IMR-90 (cell line): ENCODE measurements around the gene AHSG. TPM values are rescaled to one million over a fixed set of nuclear protein-coding genes. Genes with fewer than 3 reads are reported as not detected.
A peak's percentile ranks its signal among the peaks of the same experiment; 100 is the strongest.

Experiments
- ATAC-seq: fragments of 200-7000 bp; cut with Tn5 transposase; 2 replicates; pipeline ENCODE4 v1.9.1; 2020; ENCODE audit warnings: low read depth, mild to moderate bottlenecking, moderate library complexity
- BruUV-seq: library from RNA; stranded (reverse); fragments of 400-500 nt; replicated peaks from 2 replicates; lab custom pipeline; 2021; lab: Mats Ljungman, UMichigan
- CTCF ChIA-PET: fragments of 300-600 bp; formaldehyde crosslinking; extraction: SDS; loops from one replicate; lab custom pipeline; 2021; ENCODE audit warnings: antibody characterized with exemption; lab: Yijun Ruan, JAX
- POLR2A ChIA-PET: fragments of 300-600 bp; sonication (Branson Sonifier 250); formaldehyde crosslinking; loops from one replicate; lab custom pipeline; 2022; ENCODE audit warnings: antibody characterized with exemption; ENCODE audit not compliant: unreplicated experiment; lab: Charles Lee
- DNase-seq: peaks from one replicate; pipeline ENCODE4 v3.0.0; 2013
- H2AFZ ChIP-seq: replicated peaks from 2 replicates; pipeline ENCODE3; 2013; ENCODE audit warnings: low read length, mild to moderate bottlenecking; ENCODE audit not compliant: poor library complexity
- H2AK5ac ChIP-seq: 2 replicates; pipeline ENCODE4 v1.6.1; 2013; ENCODE audit warnings: low read depth, low read length, inconsistent platforms
- H2AK9ac ChIP-seq: replicated peaks from 2 replicates; pipeline ENCODE3; 2013; ENCODE audit warnings: mild to moderate bottlenecking, low read depth, low read length, moderate library complexity; ENCODE audit not compliant: poor library complexity
- H2BK120ac ChIP-seq: 2 replicates; pipeline ENCODE4 v1.6.1; 2013; ENCODE audit warnings: low read depth, low read length, inconsistent platforms
- H2BK15ac ChIP-seq: 3 replicates; pipeline ENCODE4 v1.6.1; 2013; ENCODE audit warnings: low read depth, low read length, inconsistent platforms
- H2BK20ac ChIP-seq: 2 replicates; pipeline ENCODE4 v1.6.1; 2013; ENCODE audit warnings: low read depth, mild to moderate bottlenecking, inconsistent platforms, low read length, moderate library complexity
- H2BK5ac ChIP-seq: 2 replicates; pipeline ENCODE4 v1.6.1; 2013; ENCODE audit warnings: mild to moderate bottlenecking, low read depth, low read length, inconsistent platforms; ENCODE audit not compliant: poor library complexity, severe bottlenecking
- H3K14ac ChIP-seq: replicated peaks from 2 replicates; pipeline ENCODE4 v1.6.1; 2013; ENCODE audit warnings: low read depth, low read length, inconsistent platforms
- H3K18ac ChIP-seq: 2 replicates; pipeline ENCODE4 v1.6.1; 2013; ENCODE audit warnings: low read depth, low read length, control low read depth
- H3K23ac ChIP-seq: 2 replicates; pipeline ENCODE4 v1.6.1; 2013; ENCODE audit warnings: low read depth, low read length, inconsistent platforms
- H3K27ac ChIP-seq: 2 replicates; pipeline ENCODE4 v1.5.1; 2013; ENCODE audit warnings: mild to moderate bottlenecking, control low read depth, low read length; ENCODE audit not compliant: insufficient read depth
- H3K27me3 ChIP-seq: 2 replicates; pipeline ENCODE4 v1.6.1; 2013; ENCODE audit warnings: low read length; ENCODE audit not compliant: control insufficient read depth, insufficient read depth
- H3K36me3 ChIP-seq: 2 replicates; pipeline ENCODE4 v1.6.1; 2013; ENCODE audit warnings: low read length, mixed read lengths; ENCODE audit not compliant: control insufficient read depth, insufficient read depth
- H3K4ac ChIP-seq: 2 replicates; pipeline ENCODE4 v1.6.1; 2013; ENCODE audit warnings: low read depth, low read length, inconsistent platforms
- H3K4me1 ChIP-seq: 2 replicates; pipeline ENCODE4 v1.6.1; 2013; ENCODE audit warnings: low read length, mixed read lengths; ENCODE audit not compliant: control insufficient read depth, insufficient read depth
- H3K4me2 ChIP-seq: 2 replicates; pipeline ENCODE4 v1.6.1; 2013; ENCODE audit warnings: low read depth, mild to moderate bottlenecking, control low read depth, low read length, moderate library complexity
- H3K4me3 ChIP-seq: 2 replicates; pipeline ENCODE4 v1.5.1; 2013; ENCODE audit warnings: low read depth, mild to moderate bottlenecking, control low read depth, low read length, moderate library complexity; ENCODE audit not compliant: insufficient read depth
- H3K56ac ChIP-seq: 2 replicates; pipeline ENCODE4 v1.6.1; 2013; ENCODE audit warnings: low read length, inconsistent platforms; ENCODE audit not compliant: insufficient read depth; ENCODE audit errors: extremely low read depth
- H3K79me1 ChIP-seq, 2 experiments: 2 replicates each; pipeline ENCODE4 v1.6.1; 2013; ENCODE audit warnings: low read length in 2 of 2, inconsistent platforms in 1 of 2, low read depth in 1 of 2
- H3K9ac ChIP-seq: 2 replicates; pipeline ENCODE4 v1.6.1; 2013; ENCODE audit warnings: low read depth, low read length, control low read depth
- H3K9me1 ChIP-seq: 2 replicates; pipeline ENCODE4 v1.6.1; 2013; ENCODE audit warnings: low read length, inconsistent platforms; ENCODE audit not compliant: insufficient read depth
- H3K9me3 ChIP-seq: 2 replicates; pipeline ENCODE4 v1.6.1; 2013; ENCODE audit warnings: low read length; ENCODE audit not compliant: control insufficient read depth, insufficient read depth
- H4K20me1 ChIP-seq: 2 replicates; pipeline ENCODE4 v1.6.1; 2013; ENCODE audit warnings: low read length, inconsistent platforms; ENCODE audit not compliant: insufficient read depth
- H4K5ac ChIP-seq: 2 replicates; pipeline ENCODE4 v1.6.1; 2013; ENCODE audit warnings: mild to moderate bottlenecking, low read depth, low read length, control low read depth
- H4K8ac ChIP-seq, 2 experiments: 2 replicates each; pipeline ENCODE4 v1.6.1; 2013; ENCODE audit warnings: low read depth in 2 of 2, low read length in 2 of 2, control low read depth in 1 of 2, inconsistent platforms in 1 of 2
- H4K91ac ChIP-seq: 2 replicates; pipeline ENCODE4 v1.6.1; 2013; ENCODE audit warnings: low read depth, low read length, inconsistent platforms; ENCODE audit not compliant: insufficient read depth
- BHLHE40 ChIP-seq: fragments of 150-350 bp; IDR thresholded peaks from 2 replicates; pipeline ENCODE4 v1.6.1; 2016; ENCODE audit warnings: mild to moderate bottlenecking, low read depth, low read length
- CEBPB ChIP-seq: IDR thresholded peaks from 2 replicates; pipeline ENCODE4 v1.6.1; 2012; ENCODE audit warnings: low read depth, low read length, improper control_type of control experiment
- CHD1 ChIP-seq: IDR thresholded peaks from 2 replicates; pipeline ENCODE4 v1.6.1; 2012; ENCODE audit warnings: low read depth, low read length, improper control_type of control experiment
- ELK1 ChIP-seq: fragments of 150-350 bp; IDR thresholded peaks from 2 replicates; pipeline ENCODE4 v1.6.1; 2016; ENCODE audit warnings: low read depth, mild to moderate bottlenecking, low read length, moderate library complexity, borderline replicate concordance
- FOS ChIP-seq: fragments of 150-350 bp; IDR thresholded peaks from 2 replicates; pipeline ENCODE4 v1.6.1; 2016; ENCODE audit warnings: low read depth, low read length
- MAFK ChIP-seq: IDR thresholded peaks from 2 replicates; pipeline ENCODE4 v1.6.1; 2012; ENCODE audit warnings: low read depth, low read length, improper control_type of control experiment
- MAZ ChIP-seq: IDR thresholded peaks from 2 replicates; pipeline ENCODE4 v1.6.1; 2012; ENCODE audit warnings: low read depth, mild to moderate bottlenecking, low read length, improper control_type of control experiment, moderate library complexity, borderline replicate concordance
- MXI1 ChIP-seq: IDR thresholded peaks from 2 replicates; pipeline ENCODE4 v1.6.1; 2012; ENCODE audit warnings: low read depth, mild to moderate bottlenecking, low read length, moderate library complexity, borderline replicate concordance
- NFE2L2 ChIP-seq: fragments of 150-350 bp; IDR thresholded peaks from 2 replicates; pipeline ENCODE4 v1.6.1; 2016; ENCODE audit warnings: low read depth, mild to moderate bottlenecking, low read length
- POLR2A ChIP-seq: IDR thresholded peaks from 2 replicates; pipeline ENCODE4 v1.6.1; 2012; ENCODE audit warnings: mild to moderate bottlenecking, low read depth, low read length
- RAD21 ChIP-seq: IDR thresholded peaks from 2 replicates; pipeline ENCODE4 v1.6.1; 2012; ENCODE audit warnings: low read length, improper control_type of control experiment
- RCOR1 ChIP-seq: IDR thresholded peaks from 2 replicates; pipeline ENCODE4 v1.6.1; 2012; ENCODE audit warnings: mild to moderate bottlenecking, low read length, improper control_type of control experiment; ENCODE audit not compliant: insufficient replicate concordance
- RFX5 ChIP-seq: IDR thresholded peaks from 2 replicates; pipeline ENCODE4 v1.8.0; 2012; ENCODE audit warnings: low read depth, mild to moderate bottlenecking, low read length, moderate library complexity
- SMC3 ChIP-seq: fragments of 150-350 bp; IDR thresholded peaks from 2 replicates; pipeline ENCODE4 v1.6.1; 2016; ENCODE audit warnings: low read depth, mild to moderate bottlenecking, antibody characterized with exemption, low read length, moderate library complexity
- USF2 ChIP-seq: fragments of 150-350 bp; IDR thresholded peaks from 2 replicates; pipeline ENCODE4 v1.6.1; 2017; ENCODE audit warnings: mild to moderate bottlenecking, antibody characterized with exemption, low read length, low read depth
- WGBS, 2 experiments: methylation state at CpG; one replicate each; pipeline versions ENCODE4 v1.1.5 to v1.1.7; 2013; ENCODE audit warnings: missing lambda C conversion rate in 2 of 2; ENCODE audit not compliant: insufficient read length in 1 of 2; ENCODE audit errors: extremely low coverage in 2 of 2; 5-methylcytosine and 5-hydroxymethylcytosine counted together
- dilution Hi-C: fragments of 300-500 bp; cut with HindIII; formaldehyde crosslinking; loops from one replicate; pipeline ENCODE4 v1.14.3; 2018; ENCODE audit warnings: low sequenced_read_pairs; ENCODE audit not compliant: unreplicated experiment
- in situ Hi-C: fragments of 300-500 bp; cut with MboI; formaldehyde crosslinking; loops from 3 replicates; pipeline ENCODE4 v1.14.3; 2019; ENCODE audit warnings: low sequenced_read_pairs, inconsistent platforms, mixed read lengths
- intact Hi-C: fragments of 100-400 bp; cut with micrococcal nuclease; formaldehyde crosslinking; loops from 2 replicates; pipeline ENCODE4 v1.10.0; 2022
- polyA plus RNA-seq, 3 experiments: library from polyadenylated mRNA; depleted of rRNA; stranded (reverse); fragments of >200 nt; gene quantifications; 2 replicates each; pipeline ENCODE4 v1.2.3, GENCODE V29; 2012; ENCODE audit warnings: low replicate concordance in 1 of 3
- total RNA-seq: library from RNA; depleted of rRNA; stranded (reverse); fragments of >200 nt; gene quantifications from 2 replicates; pipeline ENCODE4 v1.2.3, GENCODE V29; 2012
- TF ChIP-seq, protein P1 (sequence below): conservative IDR thresholded peaks from 2 replicates; pipeline ENCODE4 v1.5.1; 2012; ENCODE audit warnings: mild to moderate bottlenecking, low read depth, low read length, improper control_type of control experiment

Gene AHSG
- total and polyA plus RNA-seq, 2 of the 4 experiments (the other 2 are of a cell fraction) = not detected

DNA sequence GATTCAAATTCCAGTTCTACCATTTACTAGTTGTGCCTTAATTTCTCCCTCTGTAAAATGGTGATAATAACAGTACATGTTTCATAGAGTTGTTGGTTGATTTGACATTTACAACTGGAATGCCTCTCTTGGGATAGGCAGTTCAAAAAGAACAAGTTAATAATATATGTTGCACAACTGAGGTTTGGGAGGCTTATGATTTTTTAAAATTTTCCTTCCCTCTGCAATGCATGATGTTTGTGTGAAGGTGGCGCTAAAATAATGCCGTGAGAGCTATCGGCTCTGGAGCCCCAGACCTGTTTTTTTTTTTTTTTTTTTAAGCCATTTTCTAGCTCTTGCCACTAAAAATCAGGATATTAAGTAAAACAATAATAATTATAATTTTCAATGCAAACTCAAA, 23.7 kb upstream of the AHSG start:
- Histone ChIP-seq H3K23ac (no peak overlapping the region), H2AFZ (no peak overlapping the region), H4K8ac (no peak overlapping the region), H2BK5ac (no peak overlapping the region), H3K9me1 (no peaks in the 10 kb centered on the region), H3K9me3 (no peaks in the 10 kb centered on the region), H3K36me3 (peaks cover 6% of the 10 kb centered on the region), H3K27me3 (peaks cover 3% of the 10 kb centered on the region; the same call in 1 of the 2 replicates), H3K14ac (no peak overlapping the region), H2BK120ac (no peak overlapping the region), H3K4ac (no peak overlapping the region), H3K56ac (no peak overlapping the region), H2AK9ac (no peak overlapping the region), H3K4me3 (no peak overlapping the region), H4K91ac (no peak overlapping the region), H4K20me1 (no peaks in the 10 kb centered on the region), H2BK20ac (no peak overlapping the region), H2BK15ac (no peak overlapping the region), H3K27ac (no peak overlapping the region), H3K9ac (no peak overlapping the region), H3K18ac (no peak overlapping the region), H2AK5ac (no peak overlapping the region), H3K4me2 (no peak overlapping the region), H3K79me1 (no peaks in the 10 kb centered on the region), H4K5ac (no peak overlapping the region), H3K4me1 (no peaks in the 10 kb centered on the region; the same call in 1 of the 2 replicates)
- TF ChIP-seq RAD21 (peak; percentile 32), CHD1 (no peak), MXI1 (no peak), POLR2A (no peak), USF2 (no peak), CEBPB (peak; percentile 19; the same call in 1 of the 2 replicates), BHLHE40 (no peak), ELK1 (no peak), RFX5 (no peak), SMC3 (peak; percentile 9; the same call in 1 of the 2 replicates), NFE2L2 (no peak), FOS (no peak), MAZ (no peak), RCOR1 (no peak), MAFK (no peak)
- TF ChIP-seq, protein P1, sequence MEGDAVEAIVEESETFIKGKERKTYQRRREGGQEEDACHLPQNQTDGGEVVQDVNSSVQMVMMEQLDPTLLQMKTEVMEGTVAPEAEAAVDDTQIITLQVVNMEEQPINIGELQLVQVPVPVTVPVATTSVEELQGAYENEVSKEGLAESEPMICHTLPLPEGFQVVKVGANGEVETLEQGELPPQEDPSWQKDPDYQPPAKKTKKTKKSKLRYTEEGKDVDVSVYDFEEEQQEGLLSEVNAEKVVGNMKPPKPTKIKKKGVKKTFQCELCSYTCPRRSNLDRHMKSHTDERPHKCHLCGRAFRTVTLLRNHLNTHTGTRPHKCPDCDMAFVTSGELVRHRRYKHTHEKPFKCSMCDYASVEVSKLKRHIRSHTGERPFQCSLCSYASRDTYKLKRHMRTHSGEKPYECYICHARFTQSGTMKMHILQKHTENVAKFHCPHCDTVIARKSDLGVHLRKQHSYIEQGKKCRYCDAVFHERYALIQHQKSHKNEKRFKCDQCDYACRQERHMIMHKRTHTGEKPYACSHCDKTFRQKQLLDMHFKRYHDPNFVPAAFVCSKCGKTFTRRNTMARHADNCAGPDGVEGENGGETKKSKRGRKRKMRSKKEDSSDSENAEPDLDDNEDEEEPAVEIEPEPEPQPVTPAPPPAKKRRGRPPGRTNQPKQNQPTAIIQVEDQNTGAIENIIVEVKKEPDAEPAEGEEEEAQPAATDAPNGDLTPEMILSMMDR = peak; percentile 26; the same call in 1 of the 2 replicates
- no CpG with 5 or more reads among the region's 3 CpGs for WGBS, 2 experiments
- DNase-seq = peak; percentile 33
- POLR2A ChIA-PET = no interaction called here
- BruUV-seq = no TSS peak
- intact Hi-C loops = no loop called here
- ATAC-seq = no peak
- CTCF ChIA-PET = interaction anchor here (0.6 to 0.7 kb wide), 2 partner anchors 8 to 25 kb away, joined by 3 to 6 read pairs; no protein-coding TSS in a partner anchor
- dilution Hi-C loops = no loop called here
- in situ Hi-C loops = no loop called here
